GM23248 (cell line): Measurements from ENCODE around the gene ZNF792. TPM values are rescaled to one million over a fixed set of nuclear protein-coding genes. Genes with fewer than 3 reads are reported as not detected.

ENCODE experiments used
- DNase-seq: peaks from one replicate; pipeline ENCODE4 v3.0.0-alpha.2; 2015
- H2AFZ ChIP-seq: fragments of 200-600 bp; sonication (generic); 2 replicates; pipeline ENCODE4 v1.6.1; 2016; ENCODE audit warnings: antibody characterized with exemption
- H3F3A ChIP-seq: fragments of 200-600 bp; sonication (generic); 2 replicates; pipeline ENCODE4 v1.6.1; 2016; ENCODE audit warnings: mild to moderate bottlenecking, antibody characterized with exemption, mixed run types; ENCODE audit not compliant: insufficient read depth
- H3K27ac ChIP-seq: fragments of 200-600 bp; sonication (generic); 2 replicates; pipeline ENCODE4 v1.5.1; 2016; ENCODE audit warnings: mild to moderate bottlenecking
- H3K27me3 ChIP-seq: fragments of 200-600 bp; sonication (generic); replicated peaks from 2 replicates; pipeline ENCODE4 v1.6.1; 2016; ENCODE audit warnings: mild to moderate bottlenecking; ENCODE audit not compliant: insufficient read depth
- H3K36me3 ChIP-seq: fragments of 200-600 bp; sonication (generic); 2 replicates; pipeline ENCODE4 v1.6.1; 2016; ENCODE audit warnings: low read depth, mild to moderate bottlenecking
- H3K4me1 ChIP-seq: fragments of 200-600 bp; sonication (generic); 2 replicates; pipeline ENCODE4 v1.6.1; 2016; ENCODE audit warnings: mild to moderate bottlenecking; ENCODE audit not compliant: insufficient read depth
- H3K4me2 ChIP-seq: fragments of 200-600 bp; sonication (generic); one replicate; pipeline ENCODE4 v1.6.1; 2016; ENCODE audit warnings: mild to moderate bottlenecking; ENCODE audit not compliant: unreplicated experiment
- H3K4me3 ChIP-seq: fragments of 200-600 bp; sonication (generic); 2 replicates; pipeline ENCODE4 v1.5.1; 2016; ENCODE audit warnings: mild to moderate bottlenecking
- H3K79me2 ChIP-seq: fragments of 200-600 bp; sonication (generic); 2 replicates; pipeline ENCODE4 v1.6.1; 2016; ENCODE audit warnings: mild to moderate bottlenecking; ENCODE audit not compliant: insufficient read depth
- H3K9ac ChIP-seq: fragments of 200-600 bp; sonication (generic); 2 replicates; pipeline ENCODE4 v1.6.1; 2016; ENCODE audit warnings: mild to moderate bottlenecking
- H3K9me2 ChIP-seq: fragments of 200-600 bp; sonication (generic); 2 replicates; pipeline ENCODE4 v1.6.1; 2016; ENCODE audit warnings: mixed run types, mild to moderate bottlenecking, moderate library complexity; ENCODE audit not compliant: insufficient read depth
- H3K9me3 ChIP-seq: fragments of 200-600 bp; sonication (generic); one replicate; pipeline ENCODE4 v1.6.1; 2017; ENCODE audit warnings: low read depth
- H4K20me1 ChIP-seq: fragments of 200-600 bp; sonication (generic); 2 replicates; pipeline ENCODE4 v1.6.0; 2016; ENCODE audit not compliant: insufficient read depth
- EZH2 ChIP-seq: fragments of 200-600 bp; sonication (generic); IDR thresholded peaks from 2 replicates; pipeline ENCODE4 v1.6.1; 2018; ENCODE audit warnings: antibody characterized with exemption, mild to moderate bottlenecking; ENCODE audit not compliant: insufficient read depth, poor library complexity, severe bottlenecking
- EZH2phosphoT487 ChIP-seq: fragments of 200-600 bp; sonication (generic); IDR thresholded peaks from 2 replicates; pipeline ENCODE4 v1.6.1; 2018; ENCODE audit warnings: antibody characterized with exemption, moderate library complexity, mild to moderate bottlenecking, low read depth; ENCODE audit not compliant: insufficient read depth
- WGBS, 2 experiments: methylation state at CpG; one replicate each; pipeline ENCODE4 v1.1.6; 2015 to 2017; ENCODE audit warnings: low lambda C conversion rate in 2 of 2, low coverage in 1 of 2; ENCODE audit errors: missing lambda C conversion rate in 2 of 2; 5-methylcytosine and 5-hydroxymethylcytosine counted together
- in situ Hi-C: fragments of 300-500 bp; cut with MboI; formaldehyde crosslinking; loops from 2 replicates; pipeline ENCODE4 v1.15.0; 2020
- polyA plus RNA-seq: library from polyadenylated mRNA; unstranded; fragments of >200 nt; fragmentation: Nextera tagmentation; extraction: Ambion mirVana; gene quantifications from 2 replicates; pipeline ENCODE4 v1.2.1, GENCODE V29; 2016
- total RNA-seq: library from RNA; depleted of rRNA; stranded (reverse); fragments of >200 nt; shearing (Covaris generic); gene quantifications from 2 replicates; pipeline ENCODE4 v1.2.3, GENCODE V29; 2014

ZNF792 gene
- total and polyA plus RNA-seq, 2 experiments from 2014 or later, result 0.63 to 1.8 TPM

DNA sequence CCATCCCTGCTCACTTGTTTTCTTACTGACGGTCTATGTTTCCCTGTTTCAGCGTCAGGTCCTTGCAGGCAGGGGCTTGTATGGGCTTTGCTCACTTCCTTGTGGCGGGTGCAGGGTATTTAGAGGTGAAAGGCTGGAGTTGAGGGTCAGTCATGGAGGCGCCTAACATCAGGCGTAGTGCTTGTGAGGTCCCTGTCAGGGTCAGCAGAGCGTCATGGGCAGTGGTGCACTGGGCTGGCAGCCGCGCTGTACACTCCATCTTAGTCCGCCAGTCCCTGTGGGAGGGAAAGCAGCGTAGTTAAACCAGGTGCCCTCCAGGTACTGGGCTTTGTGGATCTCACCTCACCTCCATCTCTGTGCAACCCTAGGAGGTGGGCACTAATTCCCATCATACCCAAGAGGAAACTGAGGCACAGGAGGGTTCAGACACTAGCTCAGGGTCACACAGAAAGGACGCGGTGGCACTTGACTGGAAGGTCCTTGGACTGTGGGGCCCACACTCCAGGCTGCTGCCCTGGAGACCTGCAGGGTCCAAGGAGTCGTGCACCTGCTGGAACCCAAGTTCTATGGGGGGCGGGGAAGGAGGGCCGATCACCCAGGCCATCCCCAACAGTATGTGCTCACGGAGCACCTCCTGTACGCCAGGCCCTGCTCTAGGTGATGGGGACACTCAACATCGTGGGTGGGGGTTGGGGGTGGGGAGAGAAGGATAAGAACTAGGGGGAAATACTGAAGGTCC lies 40.7 kb upstream of the ZNF792 start:
- no peak overlapping the region for H3K9ac ChIP-seq
- in situ Hi-C loops, result no loop called here
- H3K27me3 ChIP-seq, result no peaks in the 10 kb centered on the region
- H3K36me3 ChIP-seq, result no peaks in the 10 kb centered on the region
- no peaks in the 10 kb centered on the region for H3K9me3 ChIP-seq
- no peak for DNase-seq
- no peak overlapping the region for H3K27ac ChIP-seq
- H2AFZ ChIP-seq, result no peak overlapping the region
- WGBS, 2 experiments, result 95 to 98% methylated on average over 17 to 18 of the region's 18 CpGs
- TF ChIP-seq EZH2phosphoT487, result no peak
- no peak for TF ChIP-seq EZH2
- no peaks in the 10 kb centered on the region for H4K20me1 ChIP-seq
- no peak overlapping the region for H3K4me3 ChIP-seq
- no peaks in the 10 kb centered on the region for H3K9me2 ChIP-seq
- H3K4me1 ChIP-seq, result peaks cover 8% of the 10 kb centered on the region; the same call in 1 of the 2 replicates
- no peak overlapping the region for H3K4me2 ChIP-seq
- H3F3A ChIP-seq, result no peaks in the 10 kb centered on the region
- peaks cover 80% of the 10 kb centered on the region for H3K79me2 ChIP-seq

DNA sequence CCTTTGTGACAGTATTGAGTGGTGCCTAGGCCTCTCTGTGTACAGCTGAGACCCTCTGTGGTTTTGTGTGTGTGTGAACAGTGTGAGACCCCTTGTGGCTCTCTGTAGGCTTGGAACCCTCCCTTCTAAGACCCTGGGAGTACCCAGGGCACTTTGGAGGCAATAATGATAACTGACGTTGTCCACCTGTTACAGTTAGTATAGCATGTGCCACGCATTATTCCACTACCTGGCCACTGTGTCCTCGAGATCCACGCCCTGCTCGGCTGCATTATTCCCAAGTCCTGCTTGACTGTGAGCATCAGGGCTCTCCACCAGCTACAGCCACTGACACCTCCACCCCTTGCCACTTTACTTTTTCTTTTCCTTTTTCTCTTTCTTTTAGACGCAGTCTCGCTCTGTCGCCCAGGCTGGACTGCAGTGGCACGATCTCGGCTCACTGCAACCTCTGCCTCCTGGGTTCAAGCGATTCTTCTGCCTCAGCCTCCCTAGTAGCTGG lies 38.1 kb upstream of the ZNF792 start:
- in situ Hi-C loops, result no loop called here
- H3K27me3 ChIP-seq, result no peaks in the 10 kb centered on the region
- H3K27ac ChIP-seq, result no peak overlapping the region
- no peaks in the 10 kb centered on the region for H3K9me2 ChIP-seq
- peaks cover 8% of the 10 kb centered on the region; the same call in 1 of the 2 replicates for H3K4me1 ChIP-seq
- 82 to 85% methylated on average over 11 of the region's 11 CpGs for WGBS, 2 experiments
- no peak overlapping the region for H3K4me2 ChIP-seq
- H3F3A ChIP-seq, result no peaks in the 10 kb centered on the region
- DNase-seq, result no peak
- no peak overlapping the region for H3K9ac ChIP-seq
- H3K4me3 ChIP-seq, result 0 out of 2 replicates have a peak overlapping the region, but pooled peaks have one; percentile 85
- H3K79me2 ChIP-seq, result peaks cover 72% of the 10 kb centered on the region
- TF ChIP-seq EZH2, result no peak
- no peak for TF ChIP-seq EZH2phosphoT487
- no peaks in the 10 kb centered on the region for H3K9me3 ChIP-seq
- H2AFZ ChIP-seq, result no peak overlapping the region
- no peaks in the 10 kb centered on the region for H4K20me1 ChIP-seq
- H3K36me3 ChIP-seq, result no peaks in the 10 kb centered on the region

DNA sequence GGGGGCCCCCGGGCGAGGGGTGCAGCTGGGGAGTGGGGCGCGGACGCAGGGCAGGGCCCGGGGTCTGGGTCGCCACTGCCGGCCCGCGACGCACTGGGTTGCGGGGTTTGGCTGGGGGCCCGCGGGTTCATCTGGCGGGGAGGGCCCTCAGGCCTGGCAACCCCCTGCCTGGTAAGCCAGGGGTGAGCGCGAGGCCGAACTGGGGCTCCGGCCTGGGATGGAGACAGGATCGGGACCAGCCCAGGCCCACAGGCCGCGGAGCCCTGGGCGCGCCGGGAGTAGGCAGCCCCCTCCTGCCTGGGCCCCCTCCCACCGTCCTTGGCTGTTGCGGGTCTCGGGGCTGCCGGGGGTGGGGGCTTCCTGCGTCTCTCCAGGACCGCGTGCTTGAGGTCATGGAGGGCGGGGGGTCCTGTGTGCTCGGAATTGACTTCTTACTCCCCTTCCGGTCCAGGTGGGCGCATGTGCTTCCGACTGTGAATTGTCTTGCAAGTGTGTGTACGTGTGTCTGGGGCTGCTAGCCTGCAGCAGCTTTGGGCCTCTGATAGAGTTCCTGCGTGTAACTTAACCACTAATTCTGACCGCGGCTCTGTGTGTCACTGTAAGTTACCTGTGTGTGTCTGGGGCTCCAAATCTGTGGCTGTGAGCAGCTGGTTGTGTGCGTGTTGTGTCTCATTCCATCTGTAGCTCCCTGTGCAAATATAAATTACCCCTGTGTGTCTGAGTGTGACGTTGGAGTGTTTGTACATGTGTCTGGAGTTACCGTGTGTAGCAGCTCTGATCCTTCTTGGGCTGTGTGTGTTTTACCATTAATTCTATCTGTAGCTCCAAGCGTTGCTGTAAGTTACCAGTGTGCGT lies 36.8 kb upstream of the ZNF792 start:
- 4 to 5% methylated on average over 24 to 41 of the region's 46 CpGs for WGBS, 2 experiments
- H2AFZ ChIP-seq, result peak overlapping the region; percentile 64
- DNase-seq, result peak; percentile 62
- H4K20me1 ChIP-seq, result no peaks in the 10 kb centered on the region
- H3K4me2 ChIP-seq, result peak overlapping the region; percentile 76
- no peaks in the 10 kb centered on the region for H3K9me3 ChIP-seq
- no peaks in the 10 kb centered on the region for H3K27me3 ChIP-seq
- TF ChIP-seq EZH2phosphoT487, result no peak
- no peak for TF ChIP-seq EZH2
- no peaks in the 10 kb centered on the region for H3F3A ChIP-seq
- peak overlapping the region; percentile 94 for H3K27ac ChIP-seq
- H3K9ac ChIP-seq, result peak overlapping the region; percentile 96
- H3K9me2 ChIP-seq, result no peaks in the 10 kb centered on the region
- H3K4me1 ChIP-seq, result peaks cover 8% of the 10 kb centered on the region; the same call in 1 of the 2 replicates
- peak overlapping the region; percentile 85 for H3K4me3 ChIP-seq
- H3K79me2 ChIP-seq, result peaks cover 60% of the 10 kb centered on the region
- H3K36me3 ChIP-seq, result no peaks in the 10 kb centered on the region
- in situ Hi-C loops, result no loop called here

DNA sequence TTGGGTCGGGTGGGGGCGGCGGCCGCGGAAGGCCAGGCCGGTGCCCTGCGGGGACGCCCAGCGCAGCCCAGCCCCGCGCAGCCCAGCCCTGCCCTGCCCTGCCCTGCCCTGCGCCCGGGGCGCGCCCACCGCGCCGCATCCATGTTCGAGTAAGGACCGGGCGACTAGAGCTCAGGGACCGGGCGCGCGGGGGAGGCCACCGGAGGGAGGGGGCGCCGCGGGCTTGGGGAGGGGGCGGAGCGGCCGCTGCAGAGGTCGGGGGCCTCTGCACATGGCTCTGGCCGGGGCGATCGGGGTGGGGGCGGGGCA lies 36.3 kb upstream of the ZNF792 start:
- Histone ChIP-seq H3K27me3 (no peaks in the 10 kb centered on the region), H3K9me3 (no peaks in the 10 kb centered on the region), H4K20me1 (no peaks in the 10 kb centered on the region), H3K4me3 (peak overlapping the region; percentile 85), H3K79me2 (peaks cover 54% of the 10 kb centered on the region), H3K4me1 (peaks cover 8% of the 10 kb centered on the region; the same call in 1 of the 2 replicates), H2AFZ (peak overlapping the region; percentile 93), H3K36me3 (no peaks in the 10 kb centered on the region), H3K9ac (peak overlapping the region; percentile 96), H3K9me2 (no peaks in the 10 kb centered on the region), H3K27ac (peak overlapping the region; percentile 94), H3K4me2 (peak overlapping the region; percentile 76), H3F3A (no peaks in the 10 kb centered on the region)
- no peak for TF ChIP-seq EZH2phosphoT487
- no peak for TF ChIP-seq EZH2
- in situ Hi-C loops, result no loop called here
- WGBS, 2 experiments, result 3% methylated on average over 10 to 16 of the region's 37 CpGs
- DNase-seq, result no peak
